ENCODE results near the gene SLC51B.

The SLC51B gene

GRCh38 chr15:65101891-65102708 is 56.9 kb downstream of the SLC51B start:
- DNase-seq: no peak

DNA sequence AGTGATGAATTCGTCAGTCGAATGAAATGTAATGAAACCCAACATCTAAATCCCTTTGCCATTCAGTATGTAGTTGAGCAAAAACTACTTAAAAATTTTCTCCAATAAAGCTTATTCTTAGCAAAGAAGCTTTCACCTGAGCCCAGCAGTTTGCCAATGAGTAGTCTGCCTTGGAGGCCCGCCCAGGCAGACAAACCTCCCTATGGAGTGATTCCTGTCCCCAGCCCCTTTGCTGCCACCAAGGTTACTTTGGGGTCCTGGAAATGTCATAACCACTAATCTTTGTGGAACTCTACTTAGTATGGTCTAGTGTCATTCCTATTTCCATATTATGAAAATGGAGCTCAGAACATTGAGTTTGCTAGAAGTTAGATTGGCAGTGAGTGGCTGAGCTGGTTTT is 57.7 kb downstream of the SLC51B start:
- no peak for DNase-seq
